ENCODE measurements around the gene PSMB7.
A peak's percentile ranks its signal among the peaks of the same experiment; 100 is the strongest.

PSMB7 gene

DNA sequence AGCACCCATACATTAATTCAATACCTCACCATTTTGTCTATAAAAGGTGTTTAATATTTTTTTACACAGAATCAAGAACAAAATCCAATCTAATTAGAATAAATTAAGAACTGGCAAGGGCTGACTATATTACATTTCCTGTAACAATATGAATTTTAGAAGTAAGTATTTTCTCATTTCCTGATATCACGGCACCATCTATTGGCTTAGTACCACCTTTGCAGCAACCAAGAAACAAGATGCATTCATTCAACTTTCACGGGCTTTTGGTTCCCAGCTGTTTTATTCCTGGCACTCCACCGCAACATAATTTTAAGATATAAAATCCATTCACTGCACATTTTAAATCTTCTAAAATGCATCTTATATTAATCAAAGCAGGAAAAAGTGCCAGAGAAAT, 20.6 kb downstream of the PSMB7 start:
- DNase-seq (ENCODE audit: extremely low read depth, insufficient read length) = no peak
- TF ChIP-seq, protein P1, sequence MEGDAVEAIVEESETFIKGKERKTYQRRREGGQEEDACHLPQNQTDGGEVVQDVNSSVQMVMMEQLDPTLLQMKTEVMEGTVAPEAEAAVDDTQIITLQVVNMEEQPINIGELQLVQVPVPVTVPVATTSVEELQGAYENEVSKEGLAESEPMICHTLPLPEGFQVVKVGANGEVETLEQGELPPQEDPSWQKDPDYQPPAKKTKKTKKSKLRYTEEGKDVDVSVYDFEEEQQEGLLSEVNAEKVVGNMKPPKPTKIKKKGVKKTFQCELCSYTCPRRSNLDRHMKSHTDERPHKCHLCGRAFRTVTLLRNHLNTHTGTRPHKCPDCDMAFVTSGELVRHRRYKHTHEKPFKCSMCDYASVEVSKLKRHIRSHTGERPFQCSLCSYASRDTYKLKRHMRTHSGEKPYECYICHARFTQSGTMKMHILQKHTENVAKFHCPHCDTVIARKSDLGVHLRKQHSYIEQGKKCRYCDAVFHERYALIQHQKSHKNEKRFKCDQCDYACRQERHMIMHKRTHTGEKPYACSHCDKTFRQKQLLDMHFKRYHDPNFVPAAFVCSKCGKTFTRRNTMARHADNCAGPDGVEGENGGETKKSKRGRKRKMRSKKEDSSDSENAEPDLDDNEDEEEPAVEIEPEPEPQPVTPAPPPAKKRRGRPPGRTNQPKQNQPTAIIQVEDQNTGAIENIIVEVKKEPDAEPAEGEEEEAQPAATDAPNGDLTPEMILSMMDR (IDR thresholded peaks at IDR 0.05; ENCODE audit: insufficient read depth, low read length, poor library complexity, severe bottlenecking) = no peak
- Histone ChIP-seq H3K4me3 (replicated peaks; ENCODE audit: low read depth, low read length) (no peak overlapping the region), H3K27me3 (replicated peaks; ENCODE audit: control insufficient read depth, insufficient read depth, low read length) (no peaks in the 10 kb centered on the region), H3K36me3 (ENCODE audit: control insufficient read depth, insufficient read depth, low read length) (peaks cover 8% of the 10 kb centered on the region)

DNA sequence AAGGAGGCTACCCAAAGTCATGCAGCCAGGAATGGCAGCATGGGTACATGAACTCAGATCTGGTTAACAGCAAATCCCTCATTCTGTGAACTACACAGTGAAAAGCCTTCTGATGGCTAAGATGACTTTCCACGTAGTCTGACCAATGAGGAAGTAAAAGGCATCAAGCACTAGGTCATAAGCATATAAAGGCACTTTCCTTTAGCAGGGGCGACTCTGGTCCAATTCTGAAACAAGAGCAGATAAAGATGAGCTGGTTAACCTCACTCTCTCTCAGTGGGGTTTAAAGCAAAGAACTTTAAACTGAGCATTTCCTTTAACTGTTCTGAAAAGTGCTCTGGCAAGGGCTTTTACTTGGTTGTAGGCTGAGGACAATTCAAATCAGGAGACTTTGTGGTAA, 21.1 kb downstream of the PSMB7 start:
- no peak for DNase-seq (ENCODE audit: extremely low read depth, insufficient read length)
- Histone ChIP-seq H3K4me3 (replicated peaks; ENCODE audit: low read depth, low read length) (no peak overlapping the region), H3K36me3 (ENCODE audit: control insufficient read depth, insufficient read depth, low read length) (peaks cover 7% of the 10 kb centered on the region), H3K27me3 (replicated peaks; ENCODE audit: control insufficient read depth, insufficient read depth, low read length) (no peaks in the 10 kb centered on the region)
- TF ChIP-seq, protein P1 (IDR thresholded peaks at IDR 0.05; ENCODE audit: insufficient read depth, low read length, poor library complexity, severe bottlenecking) = no peak

DNA sequence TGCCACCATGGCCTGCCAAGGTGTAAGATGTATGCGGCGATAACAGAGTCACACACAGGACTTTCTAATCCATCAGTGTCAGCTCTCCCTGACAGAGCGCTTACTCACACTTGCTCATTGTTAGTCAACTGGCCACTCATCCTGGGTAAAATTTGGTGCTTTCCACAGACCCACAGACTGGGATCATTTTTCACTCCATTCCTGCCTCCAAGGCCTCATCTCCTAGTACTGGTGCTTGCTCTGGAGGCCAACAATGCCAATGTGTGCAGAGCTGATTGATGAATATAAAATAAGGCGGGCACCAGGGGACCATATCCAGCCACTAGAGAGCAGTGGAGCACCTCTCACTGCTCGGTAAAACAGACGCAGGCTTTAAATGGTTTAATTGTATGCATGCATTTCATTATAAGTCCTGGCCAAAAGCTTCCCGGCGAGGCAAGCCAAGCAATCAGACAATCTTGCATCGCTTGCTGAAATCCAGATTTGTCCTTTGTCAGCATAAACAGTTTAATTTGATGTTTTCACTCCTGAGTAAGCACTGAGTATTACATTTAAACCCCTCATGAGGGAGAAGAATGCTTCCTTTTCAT, 22.3 kb downstream of the PSMB7 start:
- peaks cover 7% of the 10 kb centered on the region for H3K36me3 ChIP-seq (ENCODE audit: control insufficient read depth, insufficient read depth, low read length)
- no peaks in the 10 kb centered on the region for H3K27me3 ChIP-seq (replicated peaks; ENCODE audit: control insufficient read depth, insufficient read depth, low read length)

DNA sequence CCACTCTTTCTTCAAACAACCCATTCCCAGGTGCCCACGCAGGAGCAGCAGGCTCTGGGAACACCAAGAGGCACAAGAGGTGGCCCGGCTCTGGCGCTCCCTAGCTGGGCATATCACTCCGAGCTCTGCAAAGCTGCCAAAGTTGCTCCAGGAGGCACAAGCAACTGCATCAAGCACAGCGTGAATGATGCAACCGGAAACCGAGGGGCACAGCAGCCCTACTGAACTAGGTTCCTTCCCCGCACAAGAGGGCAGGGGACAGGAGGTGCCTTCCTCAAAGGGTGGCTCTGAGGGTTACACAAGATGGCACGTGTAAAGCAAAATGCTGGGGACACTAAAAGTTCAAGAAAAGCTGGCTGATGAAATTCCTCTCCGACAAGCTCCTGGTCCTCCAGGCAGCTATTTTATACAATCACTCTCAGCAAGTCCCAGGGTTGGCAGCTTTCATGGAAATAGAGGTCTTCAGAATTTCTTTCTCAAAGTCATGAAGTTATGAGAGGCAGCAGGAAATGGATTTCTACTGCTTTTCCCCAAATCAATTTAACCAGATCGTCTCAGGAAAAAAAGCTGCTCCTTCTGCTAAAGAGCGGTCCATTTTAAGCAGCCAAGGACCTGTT, 22.9 kb downstream of the PSMB7 start:
- TF ChIP-seq, protein P1 (IDR thresholded peaks at IDR 0.05; ENCODE audit: insufficient read depth, low read length, poor library complexity, severe bottlenecking) = no peak
- H3K4me3 ChIP-seq (replicated peaks; ENCODE audit: low read depth, low read length) = no peak overlapping the region
- H3K27me3 ChIP-seq (replicated peaks; ENCODE audit: control insufficient read depth, insufficient read depth, low read length) = no peaks in the 10 kb centered on the region
- peaks cover 7% of the 10 kb centered on the region for H3K36me3 ChIP-seq (ENCODE audit: control insufficient read depth, insufficient read depth, low read length)
- no peak for DNase-seq (ENCODE audit: extremely low read depth, insufficient read length)

More for the DNA sequence above, 22.3 kb downstream of the PSMB7 start:
- DNase-seq (ENCODE audit: extremely low read depth, insufficient read length) = no peak
- no peak overlapping the region for H3K4me3 ChIP-seq (replicated peaks; ENCODE audit: low read depth, low read length)
- TF ChIP-seq, protein P1 (IDR thresholded peaks at IDR 0.05; ENCODE audit: insufficient read depth, low read length, poor library complexity, severe bottlenecking) = peak; percentile 33

DNA sequence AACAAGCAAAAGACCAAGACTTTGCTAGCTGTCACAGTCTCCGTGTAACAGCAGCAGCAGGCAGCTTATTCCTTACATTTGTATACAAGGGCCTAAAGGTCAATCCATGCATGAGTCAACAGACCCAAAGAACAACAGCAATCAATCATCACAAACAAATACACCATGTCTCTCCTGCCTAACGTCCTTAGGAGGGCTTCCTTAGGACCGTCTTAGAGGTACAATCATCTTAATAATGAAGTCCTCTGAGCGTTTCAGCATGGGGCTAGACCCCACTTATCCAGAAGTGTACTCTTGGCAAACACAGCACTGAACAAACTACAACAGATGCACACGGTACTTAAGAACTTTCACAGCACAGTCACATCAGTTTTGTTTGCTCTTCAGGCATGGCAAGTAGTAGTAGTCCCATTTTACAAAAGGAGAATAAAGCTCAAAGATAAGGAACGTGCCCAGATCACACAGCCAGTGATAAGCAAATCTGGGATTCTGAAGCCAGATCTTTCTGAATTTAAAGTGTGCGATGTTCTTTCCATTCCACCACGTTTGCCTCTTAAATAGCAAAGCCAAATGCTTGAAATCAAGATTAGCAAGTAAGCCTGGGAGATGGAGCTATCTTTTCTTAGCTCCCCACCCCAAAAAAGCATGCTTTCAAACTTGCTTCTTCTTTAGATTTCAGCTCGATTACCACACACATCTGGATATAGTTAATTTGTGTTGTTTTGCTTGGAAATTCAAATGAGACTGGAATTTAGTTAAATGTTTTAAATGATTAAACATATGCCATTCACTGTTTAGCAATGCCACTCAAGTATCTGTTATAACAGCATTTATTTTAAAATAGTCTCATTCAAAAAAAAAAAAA, 24.2 kb downstream of the PSMB7 start:
- H3K4me3 ChIP-seq (replicated peaks; ENCODE audit: low read depth, low read length) = no peak overlapping the region
- H3K36me3 ChIP-seq (ENCODE audit: control insufficient read depth, insufficient read depth, low read length) = peaks cover 6% of the 10 kb centered on the region
- DNase-seq (ENCODE audit: extremely low read depth, insufficient read length) = no peak
- TF ChIP-seq, protein P1 (IDR thresholded peaks at IDR 0.05; ENCODE audit: insufficient read depth, low read length, poor library complexity, severe bottlenecking) = no peak
- no peaks in the 10 kb centered on the region for H3K27me3 ChIP-seq (replicated peaks; ENCODE audit: control insufficient read depth, insufficient read depth, low read length)
